ENCODE data around the gene NPBWR2. TPM values are rescaled to one million over a fixed set of nuclear protein-coding genes. Genes with fewer than 3 reads are reported as not detected.

NPBWR2 gene
- not detected for total RNA-seq

GRCh38 chr20:64106981-64107735 lies at the start of gene NPBWR2:
Gene NPBWR2 (minus strand): TSS chr20:64107565. CDS start chr20:64106831, 734 bp downstream.
- intact Hi-C loops (cut with DNase I), result no loop called here
- ATAC-seq, result no peak
- peak; percentile 41 for DNase-seq (ENCODE audit: low spot score)

- intact Hi-C loops (cut with DNase I), result no loop called here
- DNase-seq (ENCODE audit: low spot score) (no peak), ATAC-seq (no peak)
Measured at GRCh38 chr20:64156136-64156885, 48.9 kb upstream of the NPBWR2 start.

GRCh38 chr20:64155258-64156135 lies 48.1 kb upstream of the NPBWR2 start:
- DNase-seq (ENCODE audit: low spot score), result no peak
- no peak for ATAC-seq
- intact Hi-C loops (cut with DNase I), result no loop called here

- no peak for DNase-seq (ENCODE audit: low spot score)
- no peak for ATAC-seq
- intact Hi-C loops (cut with DNase I), result no loop called here
Measured at GRCh38 chr20:64154590-64155257, 47.4 kb upstream of the NPBWR2 start.

- intact Hi-C loops (cut with DNase I), result no loop called here
- DNase-seq (ENCODE audit: low spot score) (no peak), ATAC-seq (no peak)
Measured at GRCh38 chr20:64153861-64154589, 46.7 kb upstream of the NPBWR2 start.

- intact Hi-C loops (cut with DNase I), result no loop called here
Measured at GRCh38 chr20:64153410-64153809, 46.0 kb upstream of the NPBWR2 start.

GRCh38 chr20:64152906-64153305 lies 45.5 kb upstream of the NPBWR2 start:
- ATAC-seq, result no peak
- intact Hi-C loops (cut with DNase I), result no loop called here
- no peak for DNase-seq (ENCODE audit: low spot score)

More at GRCh38 chr20:64153410-64153809, 46.0 kb upstream of the NPBWR2 start:
- no peak for DNase-seq (ENCODE audit: low spot score)
- ATAC-seq, result no peak

GRCh38 chr20:64151633-64152530 lies 44.5 kb upstream of the NPBWR2 start:
- no peak for DNase-seq (ENCODE audit: low spot score)
- intact Hi-C loops (cut with DNase I), result no loop called here
- ATAC-seq, result no peak

- DNase-seq (ENCODE audit: low spot score) (no peak), ATAC-seq (no peak)
- intact Hi-C loops (cut with DNase I), result no loop called here
Measured at GRCh38 chr20:64150756-64151632, 43.6 kb upstream of the NPBWR2 start.

- ATAC-seq (no peak), DNase-seq (ENCODE audit: low spot score) (no peak)
- intact Hi-C loops (cut with DNase I), result no loop called here
Measured at GRCh38 chr20:64149809-64150560, 42.6 kb upstream of the NPBWR2 start.

GRCh38 chr20:64149141-64149540 lies 41.8 kb upstream of the NPBWR2 start:
- intact Hi-C loops (cut with DNase I), result no loop called here

GRCh38 chr20:64148581-64148980 lies 41.2 kb upstream of the NPBWR2 start:
- DNase-seq (ENCODE audit: low spot score) (no peak), ATAC-seq (no peak)
- intact Hi-C loops (cut with DNase I), result no loop called here

More at GRCh38 chr20:64149141-64149540, 41.8 kb upstream of the NPBWR2 start:
- DNase-seq (ENCODE audit: low spot score) (no peak), ATAC-seq (no peak)

- DNase-seq (ENCODE audit: low spot score) (no peak), ATAC-seq (no peak)
- intact Hi-C loops (cut with DNase I), result no loop called here
Measured at GRCh38 chr20:64146936-64147477, 39.6 kb upstream of the NPBWR2 start.

- DNase-seq (ENCODE audit: low spot score) (peak; percentile 27), ATAC-seq (no peak)
- intact Hi-C loops (cut with DNase I), result no loop called here
Measured at GRCh38 chr20:64146301-64146935, 39.1 kb upstream of the NPBWR2 start.

Data from sciatic nerve (tissue), 2 donors.